Breast epithelium (tissue), 4 donors: ENCODE data around the gene DHCR7. TPM values are rescaled to one million over a fixed set of nuclear protein-coding genes. Genes with fewer than 3 reads are reported as not detected.
A peak's percentile ranks its signal among the peaks of the same experiment; 100 is the strongest.

Experiments
- DNase-seq, 2 donors: peaks; one replicate each; pipeline ENCODE4 v3.0.0-alpha.2; 2019; ENCODE audit warnings: low spot score in 2 of 2
- H3K27ac ChIP-seq, 2 donors: fragments of 200-600 bp; sonication (generic) in 1 of 2; one replicate each; pipeline ENCODE4 v1.5.1; 2016 to 2019; ENCODE audit warnings: mild to moderate bottlenecking in 1 of 2
- H3K27me3 ChIP-seq, 2 donors: fragments of 200-600 bp; sonication (generic) in 1 of 2; one replicate each; pipeline versions ENCODE4 v1.5.1 to v1.6.0; 2017 to 2019; ENCODE audit warnings: control low read depth in 1 of 2, mild to moderate bottlenecking in 1 of 2
- H3K36me3 ChIP-seq: fragments of 200-600 bp; one replicate; pipeline ENCODE4 v1.5.1; 2019
- H3K4me1 ChIP-seq, 2 donors: fragments of 200-600 bp; sonication (generic); one replicate each; pipeline ENCODE4 v1.5.1; 2016 to 2019; ENCODE audit warnings: control low read depth in 1 of 2
- H3K4me3 ChIP-seq, 3 donors: fragments of 200-600 bp; sonication (generic); 1 replicate in 2 of 3; 2 replicates in 1 of 3; pipeline ENCODE4 v1.5.1; 2016 to 2019; ENCODE audit warnings: mild to moderate bottlenecking in 3 of 3, moderate library complexity in 2 of 3
- H3K9me3 ChIP-seq, 2 donors: fragments of 200-600 bp; sonication (generic) in 1 of 2; one replicate each; pipeline ENCODE4 v1.5.1; 2016 to 2019; ENCODE audit warnings: control low read depth in 1 of 2
- CTCF ChIP-seq, 3 donors: fragments of 450-650 bp; IDR thresholded peaks; one replicate each; pipeline ENCODE4 v1.5.1; 2016 to 2017; ENCODE audit warnings: antibody characterized with exemption in 3 of 3, mild to moderate bottlenecking in 3 of 3, moderate library complexity in 3 of 3
- POLR2A ChIP-seq: fragments of 450-650 bp; IDR thresholded peaks from one replicate; pipeline ENCODE4 v1.6.1; 2016; ENCODE audit warnings: antibody characterized with exemption, mild to moderate bottlenecking, moderate library complexity
- POLR2AphosphoS5 ChIP-seq, 3 donors: sonication (generic); formaldehyde crosslinking; IDR thresholded peaks; one replicate each; pipeline ENCODE4 v1.6.1; 2017; ENCODE audit warnings: antibody characterized with exemption in 3 of 3
- intact Hi-C: fragments of 100-400 bp; cut with DNase I; formaldehyde crosslinking; loops from one replicate; pipeline ENCODE4 v1.15.1; 2023; ENCODE audit warnings: low total_unique reads
- total RNA-seq, 3 donors: library from RNA; depleted of rRNA; stranded (reverse); fragments of >200 nt; gene quantifications; one replicate each; pipeline ENCODE4 v1.1.0, GENCODE V29; 2016

The DHCR7 gene
- total RNA-seq, 3 donors from 2014 or later: 14.7 to 31.7 (median 25.2) TPM

GRCh38 chr11:71444811-71445210 lies 3.4 kb downstream of the DHCR7 start:
- no peak for DNase-seq
- no peaks in the 10 kb centered on the region for H3K36me3 ChIP-seq
- H3K27me3 ChIP-seq: no peaks in the 10 kb centered on the region
- intact Hi-C loops: no loop called here
- H3K4me3 ChIP-seq: no peak overlapping the region
- H3K27ac ChIP-seq: no peak overlapping the region
- H3K4me1 ChIP-seq: peaks cover 0 to 3% of the 10 kb centered on the region in 2 donors
- TF ChIP-seq CTCF (IDR thresholded peaks at IDR 0.05) (no peak), POLR2AphosphoS5 (IDR thresholded peaks at IDR 0.05) (no peak), POLR2A (no peak)
- H3K9me3 ChIP-seq: no peaks in the 10 kb centered on the region

GRCh38 chr11:71443736-71444445 lies 4.3 kb downstream of the DHCR7 start:
- DNase-seq: peak in 1 of 2 donors; percentile 31
- no peaks in the 10 kb centered on the region for H3K4me1 ChIP-seq
- H3K4me3 ChIP-seq: no peak overlapping the region
- TF ChIP-seq POLR2AphosphoS5 (IDR thresholded peaks at IDR 0.05) (no peak), CTCF (IDR thresholded peaks at IDR 0.05) (no peak), POLR2A (no peak)
- no peak overlapping the region for H3K27ac ChIP-seq
- intact Hi-C loops: no loop called here
- H3K9me3 ChIP-seq: no peaks in the 10 kb centered on the region
- H3K27me3 ChIP-seq: no peaks in the 10 kb centered on the region
- H3K36me3 ChIP-seq: no peaks in the 10 kb centered on the region

- H3K9me3 ChIP-seq: no peaks in the 10 kb centered on the region
- DNase-seq: no peak
- intact Hi-C loops: no loop called here
- H3K4me1 ChIP-seq: no peaks in the 10 kb centered on the region
- no peak overlapping the region for H3K27ac ChIP-seq
- no peaks in the 10 kb centered on the region for H3K36me3 ChIP-seq
- no peak for TF ChIP-seq POLR2AphosphoS5 (IDR thresholded peaks at IDR 0.05)
- TF ChIP-seq POLR2A: no peak
- H3K27me3 ChIP-seq: no peaks in the 10 kb centered on the region
- no peak overlapping the region for H3K4me3 ChIP-seq
Observed at GRCh38 chr11:71442880-71443279, 5.3 kb downstream of the DHCR7 start.

GRCh38 chr11:71442123-71442522 lies 6.1 kb downstream of the DHCR7 start:
- H3K9me3 ChIP-seq: no peaks in the 10 kb centered on the region
- H3K27ac ChIP-seq: no peak overlapping the region
- TF ChIP-seq POLR2A (no peak), POLR2AphosphoS5 (IDR thresholded peaks at IDR 0.05) (no peak), CTCF (IDR thresholded peaks at IDR 0.05) (no peak)
- H3K4me1 ChIP-seq: no peaks in the 10 kb centered on the region
- no peaks in the 10 kb centered on the region for H3K36me3 ChIP-seq
- no peaks in the 10 kb centered on the region for H3K27me3 ChIP-seq
- intact Hi-C loops: no loop called here
- no peak for DNase-seq
- no peak overlapping the region for H3K4me3 ChIP-seq

GRCh38 chr11:71441251-71441650 lies 6.9 kb downstream of the DHCR7 start:
- no peaks in the 10 kb centered on the region for H3K27me3 ChIP-seq
- TF ChIP-seq POLR2AphosphoS5 (IDR thresholded peaks at IDR 0.05) (no peak), CTCF (IDR thresholded peaks at IDR 0.05) (no peak)
- no peaks in the 10 kb centered on the region for H3K36me3 ChIP-seq
- DNase-seq: no peak
- intact Hi-C loops: no loop called here
- H3K4me1 ChIP-seq: no peaks in the 10 kb centered on the region
- no peaks in the 10 kb centered on the region for H3K9me3 ChIP-seq
- no peak overlapping the region for H3K4me3 ChIP-seq
- no peak overlapping the region for H3K27ac ChIP-seq
